ENCODE results near the gene PAFAH2. TPM values are rescaled to one million over a fixed set of nuclear protein-coding genes. Genes with fewer than 3 reads are reported as not detected.

PAFAH2 gene
- total RNA-seq, 1 experiment from 2014 or later = 13.0 TPM

- no peak for TF ChIP-seq REST (IDR thresholded peaks at IDR 0.05; ENCODE audit: low read depth)
Measured at GRCh38 chr1:26045722-26046245, 47.9 kb upstream of the PAFAH2 start, which contains the start of gene SLC30A2 (continued).

- DNase-seq (ENCODE audit: low read depth, low spot score) (no peak), ATAC-seq (no peak)
- H3K9me2 ChIP-seq (ENCODE audit: insufficient read depth) = no peaks in the 10 kb centered on the region
- POLR2A ChIA-PET = no interaction called here
- no peak overlapping the region for H3K9ac ChIP-seq (ENCODE audit: low read length)
- no peaks in the 10 kb centered on the region for H4K20me1 ChIP-seq (ENCODE audit: insufficient read depth)
- no peaks in the 10 kb centered on the region for H3K27me3 ChIP-seq (ENCODE audit: insufficient read depth, low read length)
- TF ChIP-seq ZNF274 (IDR thresholded peaks at IDR 0.05; ENCODE audit: low read depth, low read length) (no peak), CEBPB (IDR thresholded peaks at IDR 0.05; ENCODE audit: low read depth) (no peak), JUND (IDR thresholded peaks at IDR 0.05) (no peak), SRF (IDR thresholded peaks at IDR 0.05; ENCODE audit: low read depth) (no peak), POLR2AphosphoS5 (IDR thresholded peaks at IDR 0.05; ENCODE audit: low read depth, low read length) (no peak), ZBTB33 (IDR thresholded peaks at IDR 0.05; ENCODE audit: extremely low read depth, insufficient replicate concordance, low read length) (no peak), CTCF (IDR thresholded peaks at IDR 0.05 in 2 of 3, conservative IDR thresholded peaks at IDR 0.05 in 1 of 3; ENCODE audit: borderline replicate concordance in 1 of 3, insufficient read depth in 1 of 3, low read depth in 2 of 3, low read length in 2 of 3) (no peak), CBX3 (IDR thresholded peaks at IDR 0.05; ENCODE audit: low read depth) (no peak), TCF7L2 (IDR thresholded peaks at IDR 0.05; ENCODE audit: borderline replicate concordance, extremely low read depth, insufficient read depth, insufficient read length) (no peak)
- no TSS peak for BruUV-seq (replicated peaks)
- no peaks in the 10 kb centered on the region for H3K79me2 ChIP-seq (ENCODE audit: insufficient read depth, low read length)
- H2AFZ ChIP-seq (ENCODE audit: low read depth, low read length, poor library complexity, severe bottlenecking) = no peak overlapping the region
- CTCF ChIA-PET = interaction anchor here (0.9 to 2.5 kb wide), 2 partner anchors 9 to 10 kb away, joined by 5 to 7 read pairs; no protein-coding TSS in a partner anchor
- intact Hi-C loops (cut with micrococcal nuclease) = no loop called here
- no peak overlapping the region for H3K4me2 ChIP-seq (ENCODE audit: low read length)
- RAD21 ChIA-PET (ENCODE audit: low non-redundant PET in 1 of 2, low total read pairs in 2 of 2, uncharacterized antibody in 2 of 2, unreplicated experiment in 2 of 2) = no interaction called here
- no peak overlapping the region for H3K27ac ChIP-seq (ENCODE audit: low read depth, low read length)
- H3K9me3 ChIP-seq (ENCODE audit: control insufficient read depth in 1 of 2, insufficient read depth in 1 of 2, low read depth in 1 of 2, low read length in 2 of 2) = no peaks in the 10 kb centered on the region
- H3K4me1 ChIP-seq (ENCODE audit: control insufficient read depth in 1 of 2, insufficient read depth in 2 of 2, low read length in 2 of 2) = no peaks in the 10 kb centered on the region
- no peak overlapping the region for H3K4me3 ChIP-seq (replicated peaks in 1 of 2; ENCODE audit: low read depth in 1 of 2, low read length in 2 of 2)
- H3K36me3 ChIP-seq (ENCODE audit: control insufficient read depth in 1 of 2, insufficient read depth in 2 of 2, low read length in 2 of 2) = no peaks in the 10 kb centered on the region
Measured at GRCh38 chr1:26044971-26045721, 47.3 kb upstream of the PAFAH2 start.
